Hippocampal formation (tissue), 2 donors: ENCODE measurements around the gene SLC25A31.

ENCODE experiments used
- DNase-seq, 2 donors: peaks; one replicate each; lab custom pipeline; 2025; lab: John Stamatoyannopoulos, UW

The SLC25A31 gene

DNA sequence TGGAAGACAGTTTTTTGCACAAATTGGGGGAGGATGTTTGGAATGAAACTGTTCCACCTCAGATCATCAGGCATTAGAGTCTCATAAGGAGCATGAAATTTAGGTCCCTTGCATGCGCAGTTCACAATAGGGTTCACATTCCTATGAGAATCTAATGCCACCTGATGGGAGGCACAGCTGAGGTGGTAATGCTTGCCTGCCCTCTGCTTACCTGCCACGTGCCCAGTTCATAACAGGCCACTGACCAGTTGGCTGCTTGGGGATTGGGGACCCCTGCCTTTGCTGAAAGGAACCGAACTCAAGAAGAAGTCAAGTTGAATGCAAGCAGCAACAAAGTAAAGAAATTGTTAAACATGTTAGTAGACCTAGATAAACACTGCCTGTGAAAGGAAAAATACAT lies 47.3 kb downstream of the SLC25A31 start:
- no peak for DNase-seq

DNA sequence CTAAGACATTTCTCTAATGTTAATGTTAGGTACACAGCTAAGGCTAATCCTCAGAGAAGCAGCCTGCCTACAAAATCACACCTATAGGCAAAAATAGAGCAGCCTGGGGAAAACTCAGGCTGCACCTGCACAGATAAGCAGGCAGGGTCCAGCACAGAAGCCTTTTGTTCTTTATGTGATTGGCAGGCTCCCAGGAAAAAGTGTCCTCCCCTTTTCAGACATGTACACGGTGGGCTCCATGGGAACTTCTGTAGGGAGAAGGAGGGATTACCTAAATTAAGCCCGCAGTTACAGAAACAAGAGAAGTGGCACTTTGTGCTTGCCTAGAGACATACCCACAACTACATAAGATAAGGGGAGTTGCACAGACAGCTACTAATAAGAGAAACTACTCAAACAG lies 47.9 kb downstream of the SLC25A31 start:
- no peak for DNase-seq

GRCh38 chr4:127780598-127780997 lies 50.4 kb downstream of the SLC25A31 start:
- no peak for DNase-seq

GRCh38 chr4:127781300-127782024 lies 51.3 kb downstream of the SLC25A31 start:
- no peak for DNase-seq

GRCh38 chr4:127782025-127782274 lies 51.8 kb downstream of the SLC25A31 start:
- DNase-seq = peak; percentile 76 to 82

DNA sequence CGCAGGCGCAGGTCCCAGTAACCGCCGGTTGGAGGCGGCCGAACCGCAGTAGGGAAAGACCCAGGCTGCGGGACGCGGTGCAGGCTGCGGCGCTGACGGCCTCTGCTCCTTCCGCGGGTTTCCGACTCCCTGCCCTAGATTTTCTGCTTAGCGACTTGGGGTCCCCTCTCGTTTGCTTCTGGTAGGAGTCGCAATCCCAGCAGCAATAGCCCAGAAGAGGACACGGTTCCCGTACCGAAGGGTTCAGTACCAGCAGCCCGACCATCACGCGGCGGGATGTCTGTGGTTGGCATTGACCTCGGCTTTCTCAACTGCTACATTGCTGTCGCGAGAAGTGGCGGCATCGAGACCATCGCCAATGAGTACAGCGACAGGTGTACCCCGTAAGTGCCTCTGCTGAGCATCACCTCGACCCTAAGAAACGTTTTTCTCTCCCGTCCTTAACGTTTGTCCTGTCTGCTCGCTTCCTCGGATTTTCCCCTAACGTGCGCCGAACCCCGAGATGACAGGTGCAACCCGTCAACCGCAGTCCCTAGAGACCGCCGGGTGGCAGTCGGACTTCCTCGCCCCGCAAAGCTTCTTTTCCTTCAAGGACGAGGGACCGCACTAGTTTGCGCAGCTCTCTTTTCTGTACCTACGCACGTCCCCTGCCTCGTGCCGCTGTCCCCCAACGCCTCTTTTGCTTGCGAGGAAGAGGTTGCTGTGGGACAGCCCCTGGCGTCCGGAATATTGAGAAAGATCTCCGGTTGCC lies 52.2 kb downstream of the SLC25A31 start, which contains the start of gene HSPA4L:
Gene HSPA4L, plus strand, starts transcription at position 48 of the 751 bp plus-strand sequence. Its CDS starts 229 bp downstream, at position 277.
- peak in 1 of 2 donors; percentile 32 for DNase-seq

DNA sequence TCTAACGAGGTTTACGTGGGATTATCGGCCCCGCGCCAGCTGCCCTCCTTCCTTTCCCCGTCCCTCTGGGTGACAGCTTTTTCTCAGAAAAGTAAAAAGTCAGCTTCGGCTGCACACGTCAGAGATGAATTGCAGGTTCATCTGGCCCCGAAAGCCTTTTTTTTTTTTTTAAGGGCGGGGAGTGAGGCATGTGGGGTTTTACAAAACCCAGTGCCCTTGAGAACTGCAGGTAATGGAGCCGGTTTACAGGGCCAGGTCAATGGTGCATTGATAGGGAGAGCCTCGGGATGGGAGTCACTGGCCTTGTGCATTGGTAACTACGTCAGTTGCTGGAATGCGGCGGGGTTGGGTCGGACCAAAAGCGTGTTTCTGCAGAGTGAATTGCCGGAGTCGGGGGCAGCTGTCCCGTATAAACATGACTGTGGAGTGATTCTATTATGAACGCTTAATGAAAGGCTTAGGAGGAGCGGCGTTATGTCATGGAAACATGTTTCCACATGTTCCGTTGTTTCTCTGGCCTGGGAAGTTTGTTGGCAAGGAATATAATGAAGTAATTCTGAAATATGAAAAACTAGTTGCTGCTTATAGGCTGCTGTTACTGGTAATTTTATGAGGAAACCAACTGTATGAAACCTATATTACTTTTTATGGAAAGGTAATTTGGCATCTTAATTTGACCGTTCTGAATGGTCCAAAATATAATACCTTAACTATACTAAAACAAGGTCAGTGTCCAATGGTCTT lies 53.0 kb downstream of the SLC25A31 start:
- DNase-seq = peak; percentile 32 to 46

DNA sequence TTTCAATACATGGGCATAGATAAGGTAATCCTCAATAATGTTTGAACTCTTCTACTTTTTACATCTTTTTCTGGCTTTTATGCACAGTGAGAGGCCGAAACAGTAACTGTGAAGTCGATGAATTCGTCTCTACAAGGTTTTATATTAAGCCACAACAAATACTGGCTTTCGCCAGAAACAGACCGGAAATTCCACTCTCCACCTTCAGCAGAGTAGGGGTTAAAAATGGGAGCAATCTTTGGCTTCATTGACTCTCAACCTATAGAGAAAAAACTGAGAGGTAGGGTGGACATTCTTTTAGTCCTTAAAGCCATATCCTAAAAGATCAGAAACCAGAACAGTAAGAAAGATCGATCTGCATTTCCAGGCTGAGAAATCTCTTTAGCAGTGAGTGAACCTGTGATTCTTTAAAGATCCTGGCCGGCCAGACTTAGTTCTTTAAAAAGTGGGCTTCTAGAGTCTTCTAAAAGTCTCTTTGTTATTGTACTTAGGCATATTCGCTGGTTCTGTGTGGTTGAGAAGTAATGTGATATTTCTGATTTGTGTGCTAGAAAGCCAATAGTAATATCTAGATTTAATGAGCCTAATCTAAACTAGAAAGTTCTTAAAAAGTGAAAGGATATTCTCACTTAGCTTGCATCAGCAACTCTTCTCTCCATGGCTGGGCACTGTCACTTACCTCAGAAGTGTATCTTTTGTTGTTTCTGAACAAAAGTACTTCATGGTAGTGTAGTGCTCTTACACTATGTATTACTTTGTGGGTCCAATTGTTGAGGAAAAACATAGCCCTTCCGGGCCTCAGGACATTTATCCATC lies 54.0 kb downstream of the SLC25A31 start:
- DNase-seq = peak in 1 of 2 donors; percentile 9

DNA sequence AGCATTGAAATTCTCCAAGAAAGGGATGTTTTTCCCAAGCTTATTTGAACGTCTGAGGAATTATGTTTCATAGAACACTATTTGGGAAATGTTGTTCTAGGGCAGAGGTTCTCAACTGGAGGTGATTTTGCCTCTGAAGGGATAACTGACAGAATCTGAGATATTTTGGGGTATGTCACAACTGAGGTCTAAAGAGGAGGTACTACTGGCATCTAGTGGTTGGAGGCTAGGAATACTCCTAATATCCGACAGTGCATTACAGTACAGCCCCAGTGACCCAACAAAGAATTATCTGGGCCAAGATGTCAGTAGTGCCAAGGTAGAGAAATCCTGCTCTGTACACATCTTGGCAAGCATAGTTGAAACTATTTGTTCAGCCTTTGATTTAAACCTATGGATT lies 58.3 kb downstream of the SLC25A31 start:
- no peak for DNase-seq

DNA sequence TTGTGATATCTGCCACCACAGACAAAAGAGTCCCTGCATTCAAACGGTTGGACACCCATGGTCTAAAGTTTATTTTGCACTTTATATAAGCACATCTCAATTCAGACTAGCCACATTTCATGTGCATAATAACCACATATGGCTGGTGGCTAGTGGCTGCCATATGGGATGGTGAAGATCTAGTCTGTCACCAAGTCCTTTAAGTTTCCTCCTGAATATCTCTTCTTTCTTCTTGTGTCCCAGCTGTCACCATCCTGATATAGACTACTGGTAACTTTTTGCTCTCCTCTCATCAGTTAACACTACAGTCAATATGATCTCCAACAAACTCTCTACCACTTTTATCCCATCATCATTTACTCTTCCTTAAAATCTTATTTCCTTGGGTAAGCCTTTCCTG lies 61.2 kb downstream of the SLC25A31 start:
- no peak for DNase-seq

GRCh38 chr4:127793528-127793927 lies 63.3 kb downstream of the SLC25A31 start:
- DNase-seq = no peak

GRCh38 chr4:127799711-127800110 lies 69.5 kb downstream of the SLC25A31 start:
- no peak for DNase-seq

DNA sequence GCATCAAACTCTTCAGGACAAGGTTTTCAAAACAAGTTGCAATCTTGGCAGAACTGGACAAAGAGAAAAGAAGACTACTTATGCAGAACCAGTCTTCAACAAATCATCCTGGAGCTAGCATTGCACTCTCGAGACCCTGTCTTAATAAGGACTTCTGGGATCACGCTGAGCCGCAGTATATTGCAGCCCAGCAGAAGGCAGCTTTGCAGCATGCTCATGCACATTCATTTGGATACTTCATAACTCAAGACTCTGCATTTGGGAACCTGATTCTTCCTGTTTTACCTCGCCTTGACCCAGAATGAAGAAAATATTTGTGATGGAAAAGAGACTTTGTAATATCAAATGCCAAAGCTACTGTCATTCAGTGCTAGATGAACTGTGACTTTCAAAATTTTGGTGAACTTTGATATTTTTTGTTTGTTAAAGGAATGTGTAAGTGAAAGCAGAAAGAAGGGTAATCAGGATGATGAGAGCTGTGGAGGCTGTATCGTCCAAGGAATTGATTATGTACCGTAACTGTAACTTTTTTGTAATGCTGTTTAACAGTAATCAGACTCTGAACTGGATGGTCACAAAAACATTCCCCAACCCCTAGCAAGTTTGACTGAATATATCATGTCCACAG lies 79.1 kb downstream of the SLC25A31 start:
- no peak for DNase-seq

- DNase-seq = no peak
These were observed 80.4 kb downstream of the SLC25A31 start for GRCh38 chr4:127810551-127810950.

DNA sequence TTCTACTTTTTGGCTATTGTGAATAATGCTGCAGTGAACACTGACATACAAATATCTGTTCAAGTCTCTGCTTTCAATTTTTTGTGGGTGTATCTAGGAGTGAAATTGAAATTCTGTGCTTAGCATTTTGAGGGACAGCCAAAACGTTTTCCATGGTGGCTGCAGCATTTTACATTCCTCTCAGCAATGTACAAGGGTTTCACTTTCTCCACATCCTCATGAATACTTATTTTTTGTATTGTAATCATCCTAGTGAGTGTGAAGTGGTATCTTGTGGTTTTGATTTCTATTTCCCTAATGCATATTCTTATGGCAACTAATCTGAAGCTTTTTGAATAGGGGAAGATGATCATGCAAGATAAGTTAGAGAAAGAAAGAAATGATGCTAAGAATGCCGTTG lies 92.2 kb downstream of the SLC25A31 start:
- DNase-seq = no peak
